DMS114 treated with DMSO at 0.1 percent for 48 hours (cell line): ENCODE measurements around the gene C19orf47.

Experiments used
- DNase-seq: peaks from one replicate; lab custom pipeline; 2025; ENCODE audit not compliant: unreplicated experiment; lab: John Stamatoyannopoulos, UW

C19orf47 gene

GRCh38 chr19:40283414-40284250 is 64.6 kb downstream of the C19orf47 start:
- DNase-seq = no peak

GRCh38 chr19:40282920-40283319 is 65.3 kb downstream of the C19orf47 start:
- DNase-seq = no peak

- no peak for DNase-seq
These were observed 66.0 kb downstream of the C19orf47 start for GRCh38 chr19:40282209-40282580.

- no peak for DNase-seq
These were observed 66.6 kb downstream of the C19orf47 start for GRCh38 chr19:40281381-40282208.

- no peak for DNase-seq
These were observed 67.5 kb downstream of the C19orf47 start for GRCh38 chr19:40280608-40281221.

- DNase-seq = no peak
These were observed 68.2 kb downstream of the C19orf47 start for GRCh38 chr19:40279761-40280607.

- no peak for DNase-seq
These were observed 69.1 kb downstream of the C19orf47 start for GRCh38 chr19:40279120-40279551.

- DNase-seq = no peak
These were observed 69.7 kb downstream of the C19orf47 start for GRCh38 chr19:40278361-40279035.

- DNase-seq = no peak
These were observed 70.7 kb downstream of the C19orf47 start for GRCh38 chr19:40277356-40278059.

GRCh38 chr19:40274585-40275544 is 73.3 kb downstream of the C19orf47 start:
- no peak for DNase-seq

- DNase-seq = no peak
These were observed 74.5 kb downstream of the C19orf47 start for GRCh38 chr19:40273469-40274360.

- DNase-seq = no peak
These were observed 75.9 kb downstream of the C19orf47 start for GRCh38 chr19:40272261-40272660.

- DNase-seq = no peak
These were observed 76.5 kb downstream of the C19orf47 start for GRCh38 chr19:40271706-40272105.

GRCh38 chr19:40270362-40271089 is 77.7 kb downstream of the C19orf47 start:
- DNase-seq = no peak
